GM21390 (cell line): Measurements from ENCODE around the gene PCBP2.

Experiments used
- ATAC-seq: cut with Tn5 transposase; IDR thresholded peaks from one replicate; pipeline ENCODE4 v1.9.1; 2021; ENCODE audit not compliant: unreplicated experiment

PCBP2 gene

DNA sequence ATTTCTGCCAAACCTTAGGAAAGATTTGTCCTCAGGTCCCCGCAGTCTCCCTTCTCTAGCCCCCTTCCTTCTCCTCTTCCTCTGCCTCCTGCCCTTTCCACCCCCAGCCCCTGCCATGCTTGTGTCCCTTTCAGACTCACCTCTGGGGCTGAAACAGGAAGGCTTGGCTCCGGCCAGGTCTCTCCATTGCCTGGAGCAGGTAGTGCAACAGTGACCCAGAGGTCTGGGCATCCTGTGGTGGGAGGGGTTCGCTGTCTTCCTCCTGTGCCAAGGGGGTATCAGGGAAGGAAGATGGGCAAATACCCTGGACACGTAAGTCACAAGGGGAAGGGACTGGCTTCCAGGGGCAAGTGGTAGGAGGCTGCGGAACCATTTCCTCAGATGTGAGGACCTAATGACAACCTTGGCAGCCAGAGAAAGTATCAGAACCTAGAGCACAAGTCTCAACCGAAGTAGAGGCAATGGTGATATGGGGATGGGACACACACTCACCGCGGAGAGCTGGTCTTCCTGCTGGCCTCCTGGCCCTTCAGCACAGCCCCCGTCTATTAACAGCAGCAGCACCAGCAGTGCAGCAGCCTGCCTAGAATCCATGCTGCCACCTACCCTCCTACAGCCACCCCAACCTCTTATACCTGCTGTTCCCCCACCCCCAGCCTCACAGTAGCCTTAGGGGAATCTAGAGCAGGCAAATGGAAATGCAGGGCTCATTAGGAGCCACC, 55.1 kb downstream of the PCBP2 start, which contains the start of gene NPFF:
Gene NPFF (minus strand): TSS at position 604 of the 722 bp plus-strand sequence. CDS start 10 bp downstream, at position 594.
- no peak for ATAC-seq

DNA sequence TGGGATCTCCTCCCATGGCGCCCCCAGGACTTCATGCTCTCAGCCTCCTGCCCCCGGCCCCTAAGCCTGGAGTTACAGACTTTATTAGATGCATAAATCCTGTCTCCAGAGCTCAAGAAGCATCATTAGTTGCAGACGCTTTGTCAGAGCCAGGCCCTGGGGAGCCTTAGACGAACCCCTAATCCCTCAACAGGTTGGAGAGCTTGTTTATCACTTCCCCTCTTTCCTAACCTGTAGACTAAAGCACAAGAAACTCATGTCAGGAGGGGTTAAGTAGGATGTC, 55.6 kb downstream of the PCBP2 start:
- ATAC-seq, result no peak

DNA sequence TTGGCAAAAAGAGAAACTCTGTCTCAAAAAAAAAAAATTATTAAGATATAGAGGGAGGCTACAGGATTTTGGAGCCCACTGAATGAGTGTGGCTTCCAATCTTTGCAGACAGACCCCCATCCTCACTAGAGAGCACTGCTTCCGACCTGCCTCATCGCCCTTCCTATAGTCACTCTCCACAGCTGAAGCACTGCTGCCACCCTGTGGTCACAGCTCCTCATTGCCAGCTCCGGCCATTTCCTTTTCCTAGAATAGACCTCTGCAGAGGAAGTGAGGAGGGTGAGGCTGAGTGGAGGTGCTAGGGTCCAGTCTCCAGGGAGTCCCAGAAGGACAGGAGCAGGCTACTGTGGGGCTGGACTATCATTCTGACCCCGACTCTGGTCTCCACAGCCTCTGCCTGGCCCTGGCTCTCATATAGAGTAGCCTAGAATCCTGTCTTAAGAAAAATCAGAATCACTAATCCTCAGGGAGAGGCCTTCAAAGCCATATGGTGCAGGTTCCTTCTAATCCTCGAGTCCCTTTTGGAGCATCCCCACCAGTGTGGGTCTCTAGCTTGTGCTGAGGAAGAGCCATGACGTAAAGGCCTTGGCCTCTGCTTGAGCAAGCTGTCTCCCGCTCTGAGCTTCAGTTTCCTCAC, 56.8 kb downstream of the PCBP2 start:
- ATAC-seq, result peak; percentile 91

DNA sequence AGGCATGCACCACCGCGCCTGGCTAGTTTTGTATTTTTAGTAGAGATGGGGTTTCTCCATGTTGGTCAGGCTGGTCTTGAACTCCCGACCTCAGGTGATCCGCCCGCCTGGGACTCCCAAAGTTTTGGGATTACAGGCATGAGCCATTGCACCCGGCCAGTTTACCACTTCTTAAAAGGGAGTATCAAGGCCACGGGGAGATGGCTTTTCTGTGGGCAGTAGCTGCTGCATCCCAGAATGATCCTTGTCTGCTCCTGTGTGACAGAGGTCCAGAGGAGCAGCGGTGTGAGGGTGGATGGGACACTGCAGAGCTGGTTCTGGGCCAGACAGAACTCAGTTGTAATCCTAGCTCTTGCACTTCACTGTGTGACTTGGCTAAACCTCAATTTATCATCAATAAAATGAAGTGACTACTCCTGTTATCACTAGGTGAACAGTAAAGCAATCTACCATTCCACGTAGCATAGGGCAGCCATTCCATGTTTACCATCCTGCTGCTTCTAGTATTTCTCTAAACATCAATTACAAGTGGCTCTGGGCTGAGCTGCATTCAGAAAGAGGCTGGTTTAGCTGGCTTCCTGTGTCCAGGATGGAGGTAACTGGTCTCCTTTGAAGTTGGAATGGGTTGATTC, 58.4 kb downstream of the PCBP2 start:
- no peak for ATAC-seq

DNA sequence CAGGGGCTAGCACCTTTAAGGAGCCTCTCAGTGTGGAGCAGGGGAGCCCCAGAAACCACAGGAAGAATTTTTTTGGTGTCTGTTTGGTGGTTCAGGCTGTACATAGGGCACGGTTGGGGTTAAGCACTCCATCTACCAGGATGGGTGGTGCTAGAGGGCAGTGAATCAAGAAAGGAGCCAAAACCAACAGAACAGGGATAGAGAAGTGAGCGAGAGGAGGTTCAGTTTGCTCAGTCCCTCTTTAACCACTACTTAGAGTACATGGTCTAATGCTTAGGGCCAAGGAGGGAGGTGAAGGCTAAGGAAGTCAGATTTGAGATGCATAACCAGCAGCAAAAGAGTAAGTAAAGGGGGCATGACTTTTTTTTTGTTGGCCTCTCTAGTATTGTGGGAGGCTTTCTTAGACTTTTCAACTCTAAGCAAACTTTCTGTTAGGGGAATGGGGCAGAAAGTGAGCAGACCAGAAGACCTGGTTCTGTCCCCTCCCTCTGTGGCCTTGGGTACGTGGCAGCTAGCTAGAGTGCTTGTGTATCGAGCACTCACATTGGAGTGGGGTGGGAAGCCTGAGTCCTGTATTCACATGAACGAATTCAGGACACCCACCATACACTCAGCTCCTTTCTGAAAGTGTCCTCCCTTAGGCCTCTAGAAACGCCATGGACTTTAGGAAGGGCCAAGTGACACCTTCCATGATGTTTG, 62.0 kb downstream of the PCBP2 start:
- no peak for ATAC-seq

DNA sequence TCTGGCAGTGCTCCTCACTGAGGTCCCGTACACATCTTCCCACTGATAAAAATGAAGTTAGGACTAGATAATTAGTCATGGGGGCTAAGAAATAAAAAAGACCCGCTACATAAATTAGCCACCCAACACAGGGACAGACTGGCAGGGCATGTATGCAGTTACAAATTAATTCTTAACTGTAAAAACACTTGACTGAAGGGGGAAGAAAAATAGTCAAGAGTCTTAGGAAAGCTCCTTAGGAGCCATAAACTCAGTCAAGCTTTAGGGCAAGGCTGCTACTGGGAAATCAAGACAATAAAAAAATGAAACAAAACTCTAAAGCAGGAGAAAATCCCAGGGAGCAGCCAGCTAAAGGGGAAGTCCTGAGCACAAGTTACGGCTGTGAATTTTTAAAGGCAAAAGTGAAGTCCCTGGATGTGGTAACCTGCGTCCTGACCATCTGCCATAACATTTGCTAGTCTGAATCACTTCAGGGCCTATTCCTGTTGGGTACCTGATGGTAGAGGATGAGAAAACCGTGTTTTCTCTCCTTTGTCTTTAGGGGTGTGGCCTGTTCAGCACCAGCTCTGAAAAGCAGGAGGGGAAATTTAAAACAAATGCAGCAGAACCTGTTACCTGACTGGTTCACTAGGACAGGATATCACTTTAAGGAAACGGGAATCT, 62.9 kb downstream of the PCBP2 start:
- no peak for ATAC-seq

DNA sequence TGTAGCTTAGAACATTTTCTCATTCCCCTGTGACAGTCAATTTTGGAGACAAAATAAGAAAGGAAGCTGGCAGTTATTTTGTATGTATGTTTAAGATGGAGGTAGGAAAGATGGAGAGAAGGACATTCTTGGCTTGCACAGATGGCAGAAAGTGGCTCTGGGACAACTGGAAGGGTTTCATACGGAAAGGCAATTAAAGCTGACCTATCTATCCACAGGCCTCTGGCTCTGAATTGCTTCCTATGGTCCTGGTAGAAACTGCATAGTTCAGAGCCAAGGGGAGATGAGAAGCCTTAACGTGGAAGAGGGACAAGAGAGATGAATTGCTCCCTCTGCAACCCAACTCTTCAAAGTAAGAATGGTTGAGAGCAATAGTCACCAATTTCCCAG, 63.4 kb downstream of the PCBP2 start:
- ATAC-seq, result no peak

DNA sequence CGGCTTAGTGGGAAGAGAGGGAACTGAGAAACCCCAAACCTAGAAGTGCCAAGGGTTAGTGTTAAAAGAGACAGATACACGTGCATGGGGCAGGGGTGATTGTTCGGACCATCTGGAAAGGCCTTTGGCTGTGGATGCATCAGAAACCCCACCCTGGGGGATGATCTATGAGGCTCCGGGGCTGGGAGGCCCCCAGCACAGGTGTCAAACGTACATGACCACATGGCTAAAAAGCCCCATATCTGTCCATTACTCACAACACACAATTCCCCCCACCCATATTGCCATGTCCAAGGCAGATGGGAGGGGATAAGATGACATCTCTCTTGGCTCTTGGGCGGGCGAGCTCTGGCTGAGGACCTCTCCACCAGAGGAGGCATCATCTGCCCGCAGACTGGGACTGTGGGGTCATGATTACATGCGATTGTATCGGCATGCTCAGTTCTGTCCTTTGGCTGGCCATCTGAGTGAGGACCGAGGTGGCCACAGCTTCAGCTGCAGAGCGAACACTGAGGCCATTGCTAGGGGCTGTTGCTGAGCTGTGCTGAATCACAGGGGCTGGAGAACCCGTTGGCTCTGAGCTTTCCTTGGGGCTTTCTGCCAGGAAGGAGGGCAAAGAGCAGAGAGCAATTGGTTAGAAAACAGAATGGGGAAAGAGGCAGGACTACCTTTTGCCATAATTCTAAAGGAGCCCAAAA, 65.0 kb downstream of the PCBP2 start:
- no peak for ATAC-seq

DNA sequence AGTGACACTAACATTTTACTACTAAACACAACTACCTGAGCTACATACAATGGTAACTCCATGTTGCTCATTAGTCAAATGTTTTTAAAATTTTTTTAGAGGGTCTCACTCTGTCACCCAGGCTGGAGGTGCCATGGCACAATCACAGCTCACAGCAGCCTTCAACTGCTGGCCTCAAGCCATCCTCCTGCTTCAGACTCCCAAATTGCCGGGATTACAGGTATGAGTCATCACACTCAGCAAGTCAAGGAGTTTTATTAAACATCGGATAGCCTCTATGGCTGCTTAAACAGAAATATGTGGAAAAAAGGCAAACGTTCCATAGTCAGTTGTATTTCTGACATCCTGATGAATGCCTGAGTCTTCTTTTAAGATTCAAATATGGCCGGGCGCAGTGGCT, 66.5 kb downstream of the PCBP2 start:
- no peak for ATAC-seq

DNA sequence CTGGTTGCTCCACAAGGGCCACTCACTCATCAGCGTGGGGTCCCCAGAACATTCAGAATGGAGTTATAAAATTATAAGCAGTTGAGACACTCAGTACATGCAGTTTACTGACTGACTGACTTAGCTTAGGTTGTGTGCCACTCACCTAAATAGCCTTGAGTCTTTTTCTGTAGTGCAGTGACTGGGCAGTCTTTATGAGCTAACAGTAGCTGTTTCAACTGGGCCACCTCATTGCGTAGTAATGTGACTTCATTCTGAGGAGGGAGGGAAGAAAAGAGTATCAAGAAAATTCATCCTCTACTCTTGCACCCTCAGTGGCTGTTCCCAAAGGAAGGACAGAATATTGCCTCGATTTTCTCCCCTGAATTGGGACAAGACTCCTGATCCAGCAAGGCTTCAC, 71.2 kb downstream of the PCBP2 start:
- ATAC-seq, result no peak

DNA sequence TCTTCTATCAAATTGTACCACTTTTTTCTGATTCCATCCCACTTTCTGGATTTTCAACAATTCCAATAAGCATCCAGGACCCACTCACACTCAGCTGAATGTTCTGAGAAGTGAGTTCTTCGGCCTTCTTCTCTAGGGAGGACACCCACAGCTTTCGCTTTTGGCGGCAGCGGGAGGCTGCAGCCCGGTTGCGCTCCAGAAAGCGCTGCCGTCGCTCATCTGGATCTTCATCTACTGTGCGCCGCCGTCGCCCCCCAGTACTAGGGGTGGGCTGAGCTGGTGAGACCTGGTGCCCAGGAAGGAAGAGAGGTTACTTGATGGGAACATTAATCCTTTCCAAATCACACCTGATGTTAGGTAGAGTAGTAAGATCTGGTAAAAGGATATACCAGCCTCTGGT, 72.6 kb downstream of the PCBP2 start:
- ATAC-seq, result no peak

DNA sequence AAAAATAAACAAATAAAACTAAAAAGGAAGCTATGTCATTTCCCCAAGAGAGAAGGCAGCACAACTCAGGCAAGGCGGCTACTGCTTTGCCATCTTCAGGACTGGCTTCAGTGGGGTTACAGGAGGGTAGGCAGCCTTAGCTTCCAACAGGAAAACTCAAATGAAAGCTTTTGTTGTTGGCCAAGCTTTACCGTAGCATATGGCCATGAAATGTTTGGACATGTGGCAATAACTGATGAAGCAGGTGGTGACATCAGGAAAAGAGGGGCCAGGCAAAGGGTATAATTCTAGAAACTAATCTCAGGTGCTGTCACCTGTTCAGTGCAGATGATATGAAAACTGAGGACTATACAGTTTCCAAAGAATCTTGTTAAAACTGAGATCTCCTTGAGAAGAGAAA, 78.2 kb downstream of the PCBP2 start:
- ATAC-seq, result no peak
